GM23248 (cell line): ENCODE results near the gene STRA6.

Experiments used
- EZH2 ChIP-seq: fragments of 200-600 bp; sonication (generic); IDR thresholded peaks from 2 replicates; pipeline ENCODE4 v1.6.1; 2018; ENCODE audit warnings: antibody characterized with exemption, mild to moderate bottlenecking; ENCODE audit not compliant: insufficient read depth, poor library complexity, severe bottlenecking
- EZH2phosphoT487 ChIP-seq: fragments of 200-600 bp; sonication (generic); IDR thresholded peaks from 2 replicates; pipeline ENCODE4 v1.6.1; 2018; ENCODE audit warnings: antibody characterized with exemption, moderate library complexity, mild to moderate bottlenecking, low read depth; ENCODE audit not compliant: insufficient read depth

DNA sequence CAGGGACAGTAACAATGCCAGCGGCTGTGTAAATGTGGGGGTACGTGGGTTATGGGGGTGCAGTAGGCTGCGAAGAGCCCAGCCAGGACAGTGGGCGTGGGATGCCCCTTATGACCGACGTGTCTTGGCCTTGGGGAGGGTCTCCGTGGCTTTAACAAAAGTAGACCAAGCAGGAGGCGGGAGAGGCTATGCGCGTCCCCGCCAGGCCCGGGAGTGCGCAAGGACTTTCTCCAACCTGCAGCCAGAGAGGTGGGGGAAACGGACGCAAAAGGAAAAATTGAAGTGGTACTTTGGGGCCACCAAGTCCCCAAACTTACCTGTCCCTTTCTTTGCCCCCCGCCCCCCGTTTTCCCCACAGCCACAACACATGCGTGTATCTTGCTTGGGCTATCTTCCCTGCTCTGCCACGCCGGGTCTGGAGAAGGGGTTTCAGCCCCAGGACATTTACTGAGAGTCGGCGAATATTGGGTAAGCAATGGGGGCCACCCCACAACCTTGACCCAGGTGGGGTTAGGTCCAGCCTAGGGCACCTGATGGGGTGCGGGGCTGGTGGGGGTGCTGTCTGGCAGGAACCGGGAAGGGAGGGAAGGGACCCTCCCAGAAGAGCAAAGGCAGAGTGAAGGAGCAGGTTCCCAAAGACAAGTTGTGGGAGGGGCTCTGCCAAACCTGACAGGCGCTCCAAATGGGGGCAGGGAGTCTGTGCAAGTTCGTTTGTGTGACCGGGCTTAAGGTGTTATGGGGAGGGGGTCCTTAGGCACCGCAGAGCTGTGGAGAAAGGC, 71.5 kb downstream of the STRA6 start:
- TF ChIP-seq EZH2phosphoT487 (no peak), EZH2 (peak; percentile 22)
